ENCODE data around the gene SAMD4A.

- TF ChIP-seq CTCF (conservative IDR thresholded peaks at IDR 0.05 in 1 of 2, IDR thresholded peaks at IDR 0.05 in 1 of 2; ENCODE audit: extremely low read depth in 1 of 2, insufficient read depth in 1 of 2, low read depth in 1 of 2, low read length in 2 of 2), result no peak
- TF ChIP-seq EZH2 (IDR thresholded peaks at IDR 0.05; ENCODE audit: borderline replicate concordance, low read length), result no peak
Measured at GRCh38 chr14:54829486-54830224, 262.7 kb downstream of the SAMD4A start.

Measured in mammary epithelial cell (primary cell).